Kidney epithelial cell (primary cell): Measurements from ENCODE around the gene DLX4. TPM values are rescaled to one million over a fixed set of nuclear protein-coding genes. Genes with fewer than 3 reads are reported as not detected.

ENCODE experiments used
- DNase-seq: peaks from one replicate; pipeline ENCODE4 v3.0.0-alpha.2; 2010; ENCODE audit warnings: low read depth
- H3K27me3 ChIP-seq: 2 replicates; pipeline ENCODE4 v1.6.0; 2011; ENCODE audit warnings: low read length; ENCODE audit not compliant: control insufficient read depth, insufficient read depth
- H3K36me3 ChIP-seq: 2 replicates; pipeline ENCODE4 v1.5.1; 2011; ENCODE audit warnings: low read length; ENCODE audit not compliant: control insufficient read depth, insufficient read depth
- H3K4me3 ChIP-seq: 2 replicates; pipeline ENCODE4 v1.5.1; 2011; ENCODE audit warnings: low read depth, mild to moderate bottlenecking, control low read depth, low read length
- total RNA-seq: library from RNA; depleted of rRNA; stranded (reverse); fragments of >200 nt; gene quantifications from 2 replicates; pipeline ENCODE4 v1.2.3, GENCODE V29; 2015
- TF ChIP-seq, protein P1 (sequence below): IDR thresholded peaks from 2 replicates; pipeline ENCODE4 v1.5.1; 2011; ENCODE audit warnings: mild to moderate bottlenecking, moderate library complexity, low read length, control low read depth, inconsistent platforms; ENCODE audit not compliant: insufficient read depth, poor library complexity, severe bottlenecking

The DLX4 gene
- total RNA-seq, 1 donor from 2014 or later = 0.50 TPM

DNA sequence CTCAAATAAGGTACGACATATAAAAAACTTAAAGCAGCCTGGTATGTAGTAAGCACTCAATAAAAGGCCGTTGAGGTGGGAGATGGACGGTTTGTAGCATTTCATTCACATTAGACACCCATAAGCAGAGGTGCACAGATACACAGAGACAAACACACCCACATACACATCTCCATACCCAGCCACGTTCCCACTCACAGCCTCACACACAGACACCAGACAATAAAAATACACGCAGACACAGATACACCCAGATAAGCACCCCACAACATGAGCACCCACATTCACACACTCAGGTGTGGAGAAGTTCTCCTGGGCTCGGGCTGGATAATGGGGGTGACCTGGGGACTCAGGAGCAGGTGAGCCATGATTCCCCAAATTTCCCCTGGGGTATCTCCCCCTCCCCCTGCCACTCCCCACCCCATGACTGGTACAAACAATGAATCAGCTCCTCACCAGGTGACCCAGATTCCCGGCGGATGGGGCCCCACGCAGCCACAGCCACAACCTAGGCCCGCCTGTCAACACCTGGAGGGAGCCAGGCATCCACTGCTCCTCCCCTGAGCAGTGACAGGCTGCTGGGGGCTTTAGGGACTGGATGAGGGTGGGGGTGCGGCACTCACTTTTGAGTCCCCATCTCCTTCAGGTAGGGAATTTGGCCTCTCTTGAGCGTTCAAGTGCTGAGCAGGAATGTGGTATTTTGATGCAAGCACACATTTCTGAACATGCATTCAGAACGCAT lies 23.4 kb downstream of the DLX4 start:
- no peak for DNase-seq
- H3K36me3 ChIP-seq = no peaks in the 10 kb centered on the region
- H3K27me3 ChIP-seq = peaks cover 87% of the 10 kb centered on the region
- TF ChIP-seq, protein P1, sequence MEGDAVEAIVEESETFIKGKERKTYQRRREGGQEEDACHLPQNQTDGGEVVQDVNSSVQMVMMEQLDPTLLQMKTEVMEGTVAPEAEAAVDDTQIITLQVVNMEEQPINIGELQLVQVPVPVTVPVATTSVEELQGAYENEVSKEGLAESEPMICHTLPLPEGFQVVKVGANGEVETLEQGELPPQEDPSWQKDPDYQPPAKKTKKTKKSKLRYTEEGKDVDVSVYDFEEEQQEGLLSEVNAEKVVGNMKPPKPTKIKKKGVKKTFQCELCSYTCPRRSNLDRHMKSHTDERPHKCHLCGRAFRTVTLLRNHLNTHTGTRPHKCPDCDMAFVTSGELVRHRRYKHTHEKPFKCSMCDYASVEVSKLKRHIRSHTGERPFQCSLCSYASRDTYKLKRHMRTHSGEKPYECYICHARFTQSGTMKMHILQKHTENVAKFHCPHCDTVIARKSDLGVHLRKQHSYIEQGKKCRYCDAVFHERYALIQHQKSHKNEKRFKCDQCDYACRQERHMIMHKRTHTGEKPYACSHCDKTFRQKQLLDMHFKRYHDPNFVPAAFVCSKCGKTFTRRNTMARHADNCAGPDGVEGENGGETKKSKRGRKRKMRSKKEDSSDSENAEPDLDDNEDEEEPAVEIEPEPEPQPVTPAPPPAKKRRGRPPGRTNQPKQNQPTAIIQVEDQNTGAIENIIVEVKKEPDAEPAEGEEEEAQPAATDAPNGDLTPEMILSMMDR = no peak
- no peak overlapping the region for H3K4me3 ChIP-seq

DNA sequence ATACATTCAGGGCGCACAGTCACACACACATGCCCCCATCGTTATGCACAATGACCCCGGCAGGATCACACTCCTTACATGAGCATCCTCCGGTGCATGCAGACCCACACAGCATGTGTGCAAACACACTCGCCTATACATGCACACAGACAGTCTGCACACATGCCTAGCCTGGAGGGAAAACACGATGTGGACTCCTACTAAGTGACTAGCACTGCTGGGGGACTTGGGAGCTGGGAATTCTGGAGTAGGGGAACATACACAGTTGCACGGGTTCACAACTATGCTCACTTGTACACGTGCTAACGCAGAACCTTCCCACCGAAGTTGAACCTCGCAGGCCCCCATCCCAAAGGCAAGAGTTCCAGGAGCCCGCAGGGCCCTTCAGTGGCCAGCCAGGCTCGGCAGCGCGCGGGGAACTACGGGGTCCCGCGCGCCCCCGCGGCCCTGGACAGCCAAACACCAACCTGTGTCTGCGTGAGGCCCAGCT lies 24.0 kb downstream of the DLX4 start:
- DNase-seq = no peak
- H3K36me3 ChIP-seq = no peaks in the 10 kb centered on the region
- H3K4me3 ChIP-seq = peak overlapping the region; percentile 30
- TF ChIP-seq, protein P1 = no peak
- peaks cover 81% of the 10 kb centered on the region for H3K27me3 ChIP-seq

DNA sequence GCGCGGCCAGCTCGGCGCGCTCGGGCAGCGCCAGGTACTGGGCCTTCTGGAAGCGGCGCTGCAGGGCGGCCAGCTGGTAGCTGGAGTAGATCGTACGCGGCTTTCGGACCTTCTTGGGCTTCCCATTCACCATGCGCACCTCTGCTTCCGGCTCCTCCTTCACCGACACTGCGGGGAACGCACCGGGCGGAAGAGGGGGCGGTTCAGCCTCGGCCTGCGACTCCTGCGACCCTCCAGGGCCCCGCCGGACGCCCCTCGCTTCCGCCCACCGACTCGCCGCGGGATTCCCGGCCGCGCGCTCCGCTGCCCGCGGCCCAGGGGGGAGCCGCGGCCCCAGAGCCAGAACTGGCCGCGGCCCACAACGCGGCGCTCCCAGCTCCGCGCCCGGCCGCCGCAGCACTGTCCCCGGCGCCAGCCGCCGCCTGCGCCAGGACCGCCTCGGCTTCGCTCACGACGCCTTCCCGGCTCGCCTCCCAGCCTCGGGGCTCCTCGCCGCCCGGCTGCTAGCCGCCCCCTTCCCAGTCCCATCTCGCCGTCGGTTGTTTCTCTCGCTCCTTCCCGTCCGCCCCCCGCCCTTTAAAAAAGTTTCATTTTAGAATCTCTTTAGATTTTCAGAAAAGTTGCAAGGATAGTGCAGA lies 24.6 kb downstream of the DLX4 start:
- TF ChIP-seq, protein P1 = no peak
- Histone ChIP-seq H3K4me3 (peak overlapping the region; percentile 30), H3K27me3 (peaks cover 76% of the 10 kb centered on the region), H3K36me3 (no peaks in the 10 kb centered on the region)
- DNase-seq = no peak

DNA sequence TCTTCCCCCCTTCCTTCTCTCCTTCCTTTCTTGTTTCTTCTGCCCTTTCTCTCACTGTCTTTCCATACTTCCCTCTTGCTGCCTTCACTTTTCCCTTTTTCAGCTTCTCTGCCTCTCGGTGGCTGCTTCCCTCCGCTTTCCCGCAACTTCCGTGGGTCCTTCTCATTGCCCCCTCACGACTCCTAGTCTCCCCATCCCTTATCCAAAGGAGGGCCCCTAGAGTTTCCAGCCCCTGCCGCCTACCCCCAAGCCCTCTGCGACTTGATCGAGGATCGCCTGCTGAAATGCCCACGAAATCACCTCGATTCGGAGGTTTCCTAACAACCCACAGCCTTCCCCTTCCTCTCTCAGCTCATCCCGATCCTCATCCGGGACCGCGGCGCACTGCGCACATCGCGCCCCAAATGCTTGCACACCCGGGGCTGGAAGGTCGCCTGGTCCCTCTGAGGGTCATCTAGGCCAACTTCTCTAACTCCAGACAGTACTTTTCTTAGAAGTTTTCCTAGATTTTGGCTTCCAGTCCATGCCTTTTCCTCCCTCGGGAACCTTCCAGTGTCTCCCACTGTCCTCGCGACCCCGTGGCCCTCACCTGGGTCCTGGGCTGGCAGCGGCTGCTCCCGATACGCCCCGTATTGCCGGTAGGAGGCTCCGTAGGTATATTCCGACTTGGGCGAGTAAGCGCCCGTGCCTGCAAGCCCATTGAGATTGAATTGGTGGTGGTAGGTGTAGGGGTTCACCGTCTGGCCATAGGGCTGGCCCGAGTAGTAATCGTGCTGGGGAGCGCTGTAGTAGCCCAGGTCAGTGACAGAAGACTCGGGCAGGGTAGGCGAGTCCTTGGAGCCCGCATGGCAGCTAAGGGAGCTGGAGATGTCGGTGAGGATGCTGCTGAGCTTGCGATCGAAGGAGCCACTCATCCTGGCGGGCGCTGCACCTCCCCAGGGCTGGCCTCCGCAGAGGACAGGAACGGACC lies 25.4 kb downstream of the DLX4 start:
- no peak for DNase-seq
- H3K4me3 ChIP-seq = no peak overlapping the region
- no peaks in the 10 kb centered on the region for H3K36me3 ChIP-seq
- H3K27me3 ChIP-seq = peaks cover 72% of the 10 kb centered on the region
- TF ChIP-seq, protein P1 = no peak

DNA sequence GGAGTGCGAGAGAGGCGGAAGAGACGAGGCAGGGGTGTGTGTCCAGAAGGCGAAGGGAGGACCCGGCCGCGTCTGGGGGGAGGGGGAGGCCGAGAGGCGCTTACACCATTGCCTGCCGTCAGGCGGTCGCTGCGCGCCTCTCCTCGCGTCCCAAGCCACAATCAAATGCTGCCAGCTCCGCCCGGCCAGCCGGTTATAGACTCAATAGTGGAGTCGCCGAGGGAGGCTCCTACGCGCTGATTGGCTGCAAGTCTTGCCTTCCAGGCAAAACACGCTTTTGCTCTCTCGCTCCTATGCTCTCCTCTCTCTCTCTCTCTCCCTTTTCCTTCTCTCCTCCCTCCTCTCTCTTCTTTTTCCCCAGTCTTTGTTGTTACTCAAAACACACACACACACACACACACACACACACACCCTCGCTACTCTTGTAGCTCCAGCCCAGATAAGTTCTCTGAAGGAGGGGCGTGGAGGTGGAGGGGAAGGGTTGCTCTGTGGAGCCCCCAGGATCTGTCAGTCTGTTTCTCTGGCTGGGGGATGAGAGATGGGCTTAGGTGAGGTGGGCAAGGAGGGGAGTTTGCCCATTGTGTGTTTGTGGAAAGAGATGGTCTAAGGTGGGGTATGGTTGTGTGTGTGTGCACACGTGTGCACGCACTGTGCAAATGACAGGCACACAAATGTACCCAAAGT lies 26.2 kb downstream of the DLX4 start, which contains the start of gene DLX3:
Gene DLX3 (minus strand): TSS at position 170 of the 684 bp plus-strand sequence. CDS start 226 bp downstream, outside the sequence.
- H3K4me3 ChIP-seq = no peak within 1 kb of the TSS
- TF ChIP-seq, protein P1 = no peak
- no peaks in the 10 kb centered on the region for H3K36me3 ChIP-seq
- no peak for DNase-seq
- H3K27me3 ChIP-seq = peaks cover 69% of the 10 kb centered on the region
